ENCODE measurements around the gene ATP10A.

The ATP10A gene

DNA sequence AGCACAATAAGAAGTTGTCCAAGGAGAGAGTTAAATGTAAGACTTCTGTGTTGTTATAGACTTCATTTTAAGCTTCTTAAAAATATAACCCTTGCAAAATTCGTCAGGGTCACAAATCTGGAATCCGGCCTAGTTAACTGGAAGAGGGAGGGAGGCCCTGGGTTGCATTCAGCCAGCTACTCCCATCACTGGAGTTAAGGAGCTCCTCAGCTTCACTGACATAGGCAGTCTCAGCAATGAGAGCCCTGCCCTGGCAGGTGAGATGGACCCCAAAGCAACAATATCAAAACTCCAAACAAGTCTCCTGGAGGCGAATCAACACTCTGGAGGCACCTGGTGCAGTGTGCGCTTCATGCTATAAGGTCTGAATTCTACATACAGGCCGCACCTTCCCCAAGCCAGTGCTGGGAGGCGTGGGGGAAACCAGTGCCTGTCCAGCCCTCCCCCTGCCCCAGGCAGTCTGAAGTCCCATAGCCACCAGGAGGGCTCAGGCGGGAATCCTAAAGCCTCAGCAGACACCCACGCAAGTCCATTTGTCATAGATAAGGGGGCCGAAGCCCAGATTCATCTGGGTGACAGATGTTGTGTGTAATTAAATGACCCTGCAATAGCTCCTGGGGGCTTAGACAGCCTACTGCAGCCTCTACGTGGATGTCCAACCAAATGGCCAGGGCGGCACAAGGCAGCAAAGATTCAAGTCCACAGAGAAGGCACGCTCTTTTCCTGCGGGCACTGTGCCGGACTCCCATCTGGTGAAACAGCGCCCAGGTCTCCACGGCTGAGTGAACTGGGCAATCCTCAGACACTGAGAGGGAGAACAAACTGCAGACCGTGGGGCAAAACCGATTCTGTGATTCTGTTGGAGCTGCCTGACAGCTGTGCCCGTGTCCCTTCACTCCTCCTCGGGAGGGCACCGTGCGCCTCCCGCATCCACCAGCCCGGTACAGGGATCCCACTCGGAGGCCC lies 64.9 kb downstream of the ATP10A start:
- TF ChIP-seq, protein P1, sequence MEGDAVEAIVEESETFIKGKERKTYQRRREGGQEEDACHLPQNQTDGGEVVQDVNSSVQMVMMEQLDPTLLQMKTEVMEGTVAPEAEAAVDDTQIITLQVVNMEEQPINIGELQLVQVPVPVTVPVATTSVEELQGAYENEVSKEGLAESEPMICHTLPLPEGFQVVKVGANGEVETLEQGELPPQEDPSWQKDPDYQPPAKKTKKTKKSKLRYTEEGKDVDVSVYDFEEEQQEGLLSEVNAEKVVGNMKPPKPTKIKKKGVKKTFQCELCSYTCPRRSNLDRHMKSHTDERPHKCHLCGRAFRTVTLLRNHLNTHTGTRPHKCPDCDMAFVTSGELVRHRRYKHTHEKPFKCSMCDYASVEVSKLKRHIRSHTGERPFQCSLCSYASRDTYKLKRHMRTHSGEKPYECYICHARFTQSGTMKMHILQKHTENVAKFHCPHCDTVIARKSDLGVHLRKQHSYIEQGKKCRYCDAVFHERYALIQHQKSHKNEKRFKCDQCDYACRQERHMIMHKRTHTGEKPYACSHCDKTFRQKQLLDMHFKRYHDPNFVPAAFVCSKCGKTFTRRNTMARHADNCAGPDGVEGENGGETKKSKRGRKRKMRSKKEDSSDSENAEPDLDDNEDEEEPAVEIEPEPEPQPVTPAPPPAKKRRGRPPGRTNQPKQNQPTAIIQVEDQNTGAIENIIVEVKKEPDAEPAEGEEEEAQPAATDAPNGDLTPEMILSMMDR (IDR thresholded peaks at IDR 0.05; ENCODE audit: low read depth, low read length), result no peak
- DNase-seq (ENCODE audit: extremely low read depth, low read depth), result no peak

DNA sequence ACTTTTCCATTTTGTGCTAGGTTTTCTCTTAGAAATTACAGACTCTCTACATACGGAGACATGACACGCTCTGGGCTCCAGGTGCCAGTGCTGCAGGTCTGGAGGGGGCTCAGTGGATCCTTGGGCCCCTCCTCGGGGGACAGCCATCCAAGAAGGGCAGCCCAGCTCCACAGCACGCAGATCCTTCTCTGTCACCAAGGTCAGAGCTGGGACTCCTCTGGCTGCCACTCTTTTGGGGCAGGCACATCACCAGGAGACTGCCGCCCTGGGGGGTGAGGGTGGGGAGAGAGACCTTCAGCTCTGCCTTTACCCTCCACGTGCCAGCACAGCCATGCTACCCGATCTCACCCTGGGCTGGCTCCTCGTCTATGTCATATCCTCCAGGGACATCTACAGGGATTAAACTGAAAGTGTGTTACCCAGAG lies 65.6 kb downstream of the ATP10A start:
- TF ChIP-seq, protein P1 (IDR thresholded peaks at IDR 0.05; ENCODE audit: low read depth, low read length), result no peak
- DNase-seq (ENCODE audit: extremely low read depth, low read depth), result no peak

- TF ChIP-seq, protein P1 (IDR thresholded peaks at IDR 0.05; ENCODE audit: low read depth, low read length), result no peak
- DNase-seq (ENCODE audit: extremely low read depth, low read depth), result no peak
Observed at GRCh38 chr15:25797035-25797434, 66.1 kb downstream of the ATP10A start.

DNA sequence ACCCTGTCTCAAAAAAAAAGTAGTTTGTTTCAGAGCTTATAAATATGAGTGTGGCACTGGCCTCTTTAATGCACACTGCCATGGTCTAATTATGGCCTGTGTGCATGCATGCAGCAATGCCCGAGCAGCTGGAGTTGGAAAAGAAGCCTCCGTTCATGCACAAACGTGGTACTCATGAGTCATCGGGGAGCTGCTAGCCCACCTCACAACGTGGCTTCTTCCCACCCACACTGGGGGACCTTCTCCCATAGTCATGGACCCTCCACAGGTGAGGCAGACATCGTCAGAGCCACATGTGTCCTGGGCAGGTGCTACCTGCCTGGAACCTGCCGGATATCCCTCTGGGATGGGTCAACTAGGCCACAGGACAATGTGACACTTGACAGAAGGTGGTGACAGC lies 66.7 kb downstream of the ATP10A start:
- TF ChIP-seq, protein P1 (IDR thresholded peaks at IDR 0.05; ENCODE audit: low read depth, low read length), result no peak
- DNase-seq (ENCODE audit: extremely low read depth, low read depth), result no peak

- TF ChIP-seq, protein P1 (IDR thresholded peaks at IDR 0.05; ENCODE audit: low read depth, low read length), result no peak
- DNase-seq (ENCODE audit: extremely low read depth, low read depth), result no peak
Observed at GRCh38 chr15:25795712-25796111, 67.4 kb downstream of the ATP10A start.

GRCh38 chr15:25795061-25795460 lies 68.1 kb downstream of the ATP10A start:
- TF ChIP-seq, protein P1 (IDR thresholded peaks at IDR 0.05; ENCODE audit: low read depth, low read length), result no peak
- no peak for DNase-seq (ENCODE audit: extremely low read depth, low read depth)

GRCh38 chr15:25793354-25794050 lies 69.6 kb downstream of the ATP10A start:
- no peak for DNase-seq (ENCODE audit: extremely low read depth, low read depth)
- TF ChIP-seq, protein P1 (IDR thresholded peaks at IDR 0.05; ENCODE audit: low read depth, low read length), result no peak
